CD4-positive, alpha-beta T cell (primary cell): ENCODE data around the gene SFRP5. TPM values are rescaled to one million over a fixed set of nuclear protein-coding genes. Genes with fewer than 3 reads are reported as not detected.

Source experiments
- ATAC-seq: fragments of 200-7000 bp; cut with Tn5 transposase; one replicate; pipeline ENCODE4 v1.10.0; 2022; ENCODE audit warnings: mild to moderate bottlenecking; ENCODE audit not compliant: poor library complexity
- CTCF ChIA-PET: fragments of 350-600 bp; sonication (Branson Sonifier 250); formaldehyde crosslinking; loops from one replicate; lab custom pipeline; 2021; ENCODE audit warnings: antibody characterized with exemption, inconsistent platforms; lab: Charles Lee
- POLR2A ChIA-PET: fragments of 350-600 bp; sonication (Branson Sonifier 250); formaldehyde crosslinking; loops from one replicate; lab custom pipeline; 2021; ENCODE audit warnings: antibody characterized with exemption, inconsistent platforms; lab: Charles Lee
- DNase-seq, 14 experiments: peaks; one replicate each; pipeline ENCODE4 v3.0.0-alpha.2; 2013 to 2020; ENCODE audit warnings: mixed read lengths in 2 of 14
- H3K27ac ChIP-seq, 2 donors: one replicate each; pipeline versions ENCODE4 v1.5.1 to v1.7.0; 2013; ENCODE audit warnings: low read length in 2 of 2, low read depth in 1 of 2, mild to moderate bottlenecking in 1 of 2
- H3K27me3 ChIP-seq, 2 experiments: 1 replicate in 1 of 2; 2 replicates in 1 of 2; pipeline versions ENCODE4 v1.6.1 to v1.7.0; 2013; ENCODE audit warnings: low read length in 2 of 2, control low read depth in 1 of 2, mild to moderate bottlenecking in 1 of 2, moderate library complexity in 1 of 2; ENCODE audit not compliant: insufficient read depth in 2 of 2, control insufficient read depth in 1 of 2
- H3K36me3 ChIP-seq: one replicate; pipeline ENCODE4 v1.6.1; 2013; ENCODE audit warnings: low read length, control low read depth; ENCODE audit not compliant: insufficient read depth
- H3K4me1 ChIP-seq: one replicate; pipeline ENCODE4 v1.6.1; 2013; ENCODE audit warnings: low read length, control low read depth; ENCODE audit not compliant: insufficient read depth
- H3K4me3 ChIP-seq: one replicate; pipeline ENCODE4 v1.5.1; 2013; ENCODE audit warnings: mild to moderate bottlenecking, low read length, moderate library complexity
- H3K9me3 ChIP-seq, 2 experiments: 1 replicate in 1 of 2; 2 replicates in 1 of 2; pipeline versions ENCODE4 v1.6.1 to v1.7.0; 2013; ENCODE audit warnings: low read length in 2 of 2, mild to moderate bottlenecking in 2 of 2, control low read depth in 1 of 2, moderate library complexity in 1 of 2; ENCODE audit not compliant: control insufficient read depth in 1 of 2, insufficient read depth in 1 of 2
- H3K27ac Mint-ChIP-seq: one replicate; pipeline ENCODE4 v1.8.0; 2020; ENCODE audit warnings: mixed read lengths
- H3K27me3 Mint-ChIP-seq: one replicate; pipeline ENCODE4 v1.8.0; 2021; ENCODE audit warnings: mixed read lengths
- H3K36me3 Mint-ChIP-seq: one replicate; pipeline ENCODE4 v1.8.0; 2021; ENCODE audit warnings: low read depth, mixed read lengths
- H3K4me1 Mint-ChIP-seq: one replicate; pipeline ENCODE4 v1.8.0; 2021; ENCODE audit warnings: low read depth, mixed read lengths
- H3K4me3 Mint-ChIP-seq: one replicate; pipeline ENCODE4 v1.8.0; 2020; ENCODE audit warnings: mild to moderate bottlenecking, mixed read lengths
- H3K9me3 Mint-ChIP-seq: one replicate; pipeline ENCODE4 v1.8.0; 2020; ENCODE audit warnings: mixed read lengths
- CTCF ChIP-seq: fragments of 200-600 bp; IDR thresholded peaks from one replicate; pipeline ENCODE4 v1.8.0; 2022; ENCODE audit warnings: antibody characterized with exemption, mild to moderate bottlenecking
- intact Hi-C, 2 experiments: fragments of 100-400 bp; cut with DNase I in 1 of 2; cut with micrococcal nuclease in 1 of 2; formaldehyde crosslinking; loops; one replicate each; pipeline versions ENCODE4 v1.15.1 to v1.9.0; 2023 to 2025; cut with DNase I, micrococcal nuclease
- total RNA-seq, 174 experiments: library from RNA in 2 of 174; stranded (reverse) in 2 of 174; gene quantifications; one replicate each; pipeline ENCODE4 v1.2.3 and lab custom pipeline; 2021 to 2026

The SFRP5 gene
- total RNA-seq, 2 experiments from 2014 or later, result not detected

- ChIA-PET POLR2A (no interaction called here), CTCF (no interaction called here)
- intact Hi-C loops, result loop anchor here in 1 of 2 experiments (5.0 kb wide), 1 partner anchor 35 kb away; the partner anchor contains the start of gene GOLGA7B
- no peaks in the 10 kb centered on the region for H3K36me3 Mint-ChIP-seq
- Histone ChIP-seq H3K27me3 (no peaks in the 10 kb centered on the region), H3K36me3 (no peaks in the 10 kb centered on the region), H3K27ac (no peak overlapping the region), H3K4me1 (no peaks in the 10 kb centered on the region), H3K4me3 (no peak overlapping the region), H3K9me3 (no peaks in the 10 kb centered on the region)
- TF ChIP-seq CTCF, result no peak
- DNase-seq (no peak), ATAC-seq (no peak)
- H3K27me3 Mint-ChIP-seq, result no peaks in the 10 kb centered on the region
- no peak overlapping the region for H3K27ac Mint-ChIP-seq
- H3K9me3 Mint-ChIP-seq, result no peaks in the 10 kb centered on the region
- no peaks in the 10 kb centered on the region for H3K4me1 Mint-ChIP-seq
- H3K4me3 Mint-ChIP-seq, result no peak overlapping the region
These were observed 40.9 kb upstream of the SFRP5 start for GRCh38 chr10:97812696-97813095.

- H3K4me1 ChIP-seq, result no peaks in the 10 kb centered on the region
- no peaks in the 10 kb centered on the region for H3K27me3 Mint-ChIP-seq
- no peak for TF ChIP-seq CTCF
- ATAC-seq (no peak), DNase-seq (no peak)
- POLR2A ChIA-PET, result no interaction called here
- no peaks in the 10 kb centered on the region for H3K9me3 ChIP-seq
- H3K36me3 Mint-ChIP-seq, result no peaks in the 10 kb centered on the region
- no peaks in the 10 kb centered on the region for H3K4me1 Mint-ChIP-seq
- H3K27ac Mint-ChIP-seq, result no peak overlapping the region
- CTCF ChIA-PET, result interaction anchor here (1.3 kb wide), 1 partner anchor 57 kb away, joined by 3 read pairs; no protein-coding TSS in a partner anchor
- intact Hi-C loops, result loop anchor here in 1 of 2 experiments (5.0 kb wide), 1 partner anchor 35 kb away; the partner anchor contains the start of gene GOLGA7B
- H3K36me3 ChIP-seq, result no peaks in the 10 kb centered on the region
- no peak overlapping the region for H3K4me3 Mint-ChIP-seq
- H3K27ac ChIP-seq, result no peak overlapping the region
- H3K4me3 ChIP-seq, result no peak overlapping the region
- no peaks in the 10 kb centered on the region for H3K9me3 Mint-ChIP-seq
- H3K27me3 ChIP-seq, result no peaks in the 10 kb centered on the region
These were observed 40.2 kb upstream of the SFRP5 start for GRCh38 chr10:97811958-97812357.

GRCh38 chr10:97810446-97810845, 38.6 kb upstream of the SFRP5 start:
- Histone ChIP-seq H3K27ac (no peak overlapping the region), H3K4me1 (no peaks in the 10 kb centered on the region), H3K9me3 (no peaks in the 10 kb centered on the region), H3K36me3 (no peaks in the 10 kb centered on the region), H3K4me3 (no peak overlapping the region), H3K27me3 (no peaks in the 10 kb centered on the region)
- POLR2A ChIA-PET, result no interaction called here
- DNase-seq (no peak), ATAC-seq (no peak)
- TF ChIP-seq CTCF, result no peak
- H3K27ac Mint-ChIP-seq, result no peak overlapping the region
- no peaks in the 10 kb centered on the region for H3K4me1 Mint-ChIP-seq
- CTCF ChIA-PET, result interaction anchor here (1.3 kb wide), 1 partner anchor 59 kb away, joined by 3 read pairs; no protein-coding TSS in a partner anchor
- no peaks in the 10 kb centered on the region for H3K9me3 Mint-ChIP-seq
- H3K36me3 Mint-ChIP-seq, result no peaks in the 10 kb centered on the region
- intact Hi-C loops, result loop anchor here in 1 of 2 experiments (5.0 kb wide), 1 partner anchor 37 kb away; the partner anchor contains the start of gene GOLGA7B
- no peak overlapping the region for H3K4me3 Mint-ChIP-seq
- H3K27me3 Mint-ChIP-seq, result no peaks in the 10 kb centered on the region
